CD8-positive, alpha-beta memory T cell (primary cell): ENCODE measurements around the gene RNF126. TPM values are rescaled to one million over a fixed set of nuclear protein-coding genes. Genes with fewer than 3 reads are reported as not detected.
A peak's percentile ranks its signal among the peaks of the same experiment; 100 is the strongest.

Experiments
- CTCF ChIA-PET: fragments of 350-600 bp; sonication (Branson Sonifier 250); formaldehyde crosslinking; loops from one replicate; lab custom pipeline; 2021; ENCODE audit warnings: antibody characterized with exemption; lab: Charles Lee
- POLR2A ChIA-PET: fragments of 350-600 bp; sonication (Branson Sonifier 250); formaldehyde crosslinking; loops from one replicate; lab custom pipeline; 2021; ENCODE audit warnings: antibody characterized with exemption; lab: Charles Lee
- DNase-seq, 5 donors: peaks; one replicate each; pipeline versions ENCODE4 v3.0.0 to v3.0.0-alpha.2; 2020 to 2022; ENCODE audit warnings: mixed read lengths in 1 of 5
- H3K27ac ChIP-seq: one replicate; pipeline ENCODE4 v1.7.0; 2013; ENCODE audit warnings: low read depth, mild to moderate bottlenecking, low read length, moderate library complexity
- H3K27me3 ChIP-seq: 2 replicates; pipeline ENCODE4 v1.7.0; 2013; ENCODE audit warnings: low read length, mild to moderate bottlenecking; ENCODE audit not compliant: insufficient read depth, poor library complexity, severe bottlenecking
- H3K36me3 ChIP-seq: 2 replicates; pipeline ENCODE4 v1.7.0; 2013; ENCODE audit warnings: mild to moderate bottlenecking, low read length, moderate library complexity; ENCODE audit not compliant: insufficient read depth
- H3K4me1 ChIP-seq: 2 replicates; pipeline ENCODE4 v1.7.0; 2013; ENCODE audit warnings: mild to moderate bottlenecking, low read length, moderate library complexity; ENCODE audit not compliant: insufficient read depth
- H3K4me3 ChIP-seq: 2 replicates; pipeline ENCODE4 v1.7.0; 2013; ENCODE audit warnings: mild to moderate bottlenecking, low read length
- H3K9me3 ChIP-seq: 2 replicates; pipeline ENCODE4 v1.7.0; 2013; ENCODE audit warnings: mild to moderate bottlenecking, low read length
- H3K27ac Mint-ChIP-seq, 8 donors: one replicate each; pipeline ENCODE4 v1.8.0; 2020 to 2021; ENCODE audit warnings: mixed read lengths in 8 of 8, mild to moderate bottlenecking in 6 of 8, inconsistent platforms in 3 of 8, moderate library complexity in 3 of 8
- H3K27me3 Mint-ChIP-seq, 2 donors: one replicate each; pipeline ENCODE4 v1.8.0; 2020 to 2021; ENCODE audit warnings: mixed read lengths in 2 of 2, mild to moderate bottlenecking in 1 of 2, moderate library complexity in 1 of 2
- H3K36me3 Mint-ChIP-seq, 3 donors: one replicate each; pipeline ENCODE4 v1.8.0; 2020 to 2021; ENCODE audit warnings: mixed read lengths in 3 of 3, inconsistent platforms in 1 of 3, mild to moderate bottlenecking in 1 of 3
- H3K4me1 Mint-ChIP-seq, 3 donors: one replicate each; pipeline ENCODE4 v1.8.0; 2020 to 2021; ENCODE audit warnings: mixed read lengths in 3 of 3, inconsistent platforms in 1 of 3, mild to moderate bottlenecking in 1 of 3
- H3K4me3 Mint-ChIP-seq, 7 donors: one replicate each; pipeline ENCODE4 v1.8.0; 2020 to 2021; ENCODE audit warnings: mixed read lengths in 7 of 7, mild to moderate bottlenecking in 6 of 7, moderate library complexity in 4 of 7, inconsistent platforms in 2 of 7
- H3K9me3 Mint-ChIP-seq, 5 donors: one replicate each; pipeline ENCODE4 v1.8.0; 2020 to 2022; ENCODE audit warnings: mixed read lengths in 5 of 5, mild to moderate bottlenecking in 3 of 5, moderate library complexity in 2 of 5, inconsistent platforms in 1 of 5
- polyA plus RNA-seq: library from polyadenylated mRNA; unstranded; fragments of 300-500 nt; fragmentation: Illumina TruSeq; gene quantifications from one replicate; pipeline ENCODE4 v1.2.3, GENCODE V29; 2021
- total RNA-seq, 2 experiments: library from RNA; stranded (reverse); gene quantifications; one replicate each; pipeline ENCODE4 v1.2.3, GENCODE V29; 2021

The RNF126 gene
- total and polyA plus RNA-seq, 3 experiments from 2014 or later = 89.6 to 100.0 (median 95.5) TPM

- H3K36me3 ChIP-seq = no peaks in the 10 kb centered on the region
- H3K27me3 ChIP-seq = no peaks in the 10 kb centered on the region
- Mint-ChIP-seq H3K27ac (peak overlapping the region in 7 of 8 donors; percentile 71 to 98 (median 94)), H3K9me3 (no peaks in the 10 kb centered on the region), H3K4me3 (peak overlapping the region; percentile 76 to 95 (median 90)), H3K36me3 (peaks cover 0 to 6% (median 2%) of the 10 kb centered on the region in 3 donors), H3K4me1 (peaks cover 13 to 26% (median 23%) of the 10 kb centered on the region in 3 donors), H3K27me3 (no peaks in the 10 kb centered on the region)
- H3K27ac ChIP-seq = peak overlapping the region; percentile 73
- POLR2A ChIA-PET = no interaction called here
- CTCF ChIA-PET = no interaction called here
- DNase-seq = peak in 4 of 5 donors; percentile 27 to 70 (median 42)
- H3K4me3 ChIP-seq = peak overlapping the region; percentile 83
- H3K9me3 ChIP-seq = no peaks in the 10 kb centered on the region
- peaks cover 18% of the 10 kb centered on the region for H3K4me1 ChIP-seq
Measured at GRCh38 chr19:611481-611868, 51.5 kb downstream of the RNF126 start.

- peaks cover 0 to 6% (median 2%) of the 10 kb centered on the region in 3 donors for H3K36me3 Mint-ChIP-seq
- ChIA-PET POLR2A (no interaction called here), CTCF (interaction anchor here (0.7 kb wide), 1 partner anchor 16 kb away, joined by 4 read pairs; no protein-coding TSS in a partner anchor)
- DNase-seq = peak; percentile 46 to 75 (median 56)
- Histone ChIP-seq H3K36me3 (no peaks in the 10 kb centered on the region), H3K27me3 (no peaks in the 10 kb centered on the region), H3K4me3 (peak overlapping the region; percentile 83), H3K4me1 (peaks cover 18% of the 10 kb centered on the region), H3K9me3 (no peaks in the 10 kb centered on the region), H3K27ac (peak overlapping the region; percentile 73)
- peaks cover 13 to 26% (median 23%) of the 10 kb centered on the region in 3 donors for H3K4me1 Mint-ChIP-seq
- no peaks in the 10 kb centered on the region for H3K27me3 Mint-ChIP-seq
- H3K4me3 Mint-ChIP-seq = peak overlapping the region; percentile 76 to 95 (median 90)
- no peaks in the 10 kb centered on the region for H3K9me3 Mint-ChIP-seq
- H3K27ac Mint-ChIP-seq = peak overlapping the region; percentile 71 to 98 (median 93)
Measured at GRCh38 chr19:610801-611480, 52.1 kb downstream of the RNF126 start.

- POLR2A ChIA-PET = interaction anchor here (0.6 kb wide), 1 partner anchor 22 kb away, joined by 3 read pairs; no protein-coding TSS in a partner anchor
- peak in 4 of 5 donors; percentile 20 to 53 (median 26) for DNase-seq
- CTCF ChIA-PET = interaction anchor here (0.7 kb wide), 1 partner anchor 17 kb away, joined by 4 read pairs; no protein-coding TSS in a partner anchor
- H3K9me3 Mint-ChIP-seq = no peaks in the 10 kb centered on the region
- H3K4me1 Mint-ChIP-seq = peaks cover 10 to 21% (median 20%) of the 10 kb centered on the region in 3 donors
- H3K27me3 ChIP-seq = no peaks in the 10 kb centered on the region
- no peaks in the 10 kb centered on the region for H3K9me3 ChIP-seq
- H3K4me3 Mint-ChIP-seq = peak overlapping the region; percentile 87 to 95 (median 90)
- no peaks in the 10 kb centered on the region for H3K27me3 Mint-ChIP-seq
- H3K36me3 Mint-ChIP-seq = peaks cover 0 to 4% (median 0%) of the 10 kb centered on the region in 3 donors
- peak overlapping the region; percentile 83 for H3K4me3 ChIP-seq
- H3K36me3 ChIP-seq = no peaks in the 10 kb centered on the region
- H3K27ac ChIP-seq = peak overlapping the region; percentile 73
- peaks cover 18% of the 10 kb centered on the region for H3K4me1 ChIP-seq
- H3K27ac Mint-ChIP-seq = peak overlapping the region; percentile 22 to 97 (median 85)
Measured at GRCh38 chr19:610071-610800, 52.8 kb downstream of the RNF126 start.

GRCh38 chr19:609004-609346 is 54.0 kb downstream of the RNF126 start:
- ChIA-PET CTCF (interaction anchor here (0.7 kb wide), 1 partner anchor 22 kb away, joined by 3 read pairs; no protein-coding TSS in a partner anchor), POLR2A (no interaction called here)
- no peak for DNase-seq
- Histone ChIP-seq H3K4me3 (no peak overlapping the region), H3K4me1 (peaks cover 18% of the 10 kb centered on the region), H3K27ac (no peak overlapping the region), H3K27me3 (no peaks in the 10 kb centered on the region), H3K36me3 (no peaks in the 10 kb centered on the region), H3K9me3 (no peaks in the 10 kb centered on the region)
- H3K4me1 Mint-ChIP-seq = peaks cover 10 to 21% (median 20%) of the 10 kb centered on the region in 3 donors
- H3K36me3 Mint-ChIP-seq = peaks cover 0 to 1% (median 0%) of the 10 kb centered on the region in 3 donors
- H3K4me3 Mint-ChIP-seq = no peak overlapping the region
- H3K9me3 Mint-ChIP-seq = no peaks in the 10 kb centered on the region
- H3K27me3 Mint-ChIP-seq = no peaks in the 10 kb centered on the region
- no peak overlapping the region for H3K27ac Mint-ChIP-seq

GRCh38 chr19:608155-609003 is 54.6 kb downstream of the RNF126 start:
- H3K9me3 Mint-ChIP-seq = no peaks in the 10 kb centered on the region
- H3K27me3 Mint-ChIP-seq = no peaks in the 10 kb centered on the region
- H3K27ac Mint-ChIP-seq = peak overlapping the region in 2 of 8 donors; percentile 15 to 57
- H3K36me3 Mint-ChIP-seq = peaks cover 0 to 1% (median 0%) of the 10 kb centered on the region in 3 donors
- no peaks in the 10 kb centered on the region for H3K9me3 ChIP-seq
- peak overlapping the region in 3 of 7 donors; percentile 32 to 67 (median 45) for H3K4me3 Mint-ChIP-seq
- CTCF ChIA-PET = interaction anchor here (0.7 to 1.4 kb wide), 2 partner anchors 21 to 97 kb away, joined by 3 read pairs; no protein-coding TSS in a partner anchor
- no peak for DNase-seq
- H3K36me3 ChIP-seq = no peaks in the 10 kb centered on the region
- H3K4me1 ChIP-seq = peaks cover 18% of the 10 kb centered on the region
- H3K27ac ChIP-seq = no peak overlapping the region
- H3K4me3 ChIP-seq = no peak overlapping the region
- no peaks in the 10 kb centered on the region for H3K27me3 ChIP-seq
- peaks cover 10 to 21% (median 20%) of the 10 kb centered on the region in 3 donors for H3K4me1 Mint-ChIP-seq
- POLR2A ChIA-PET = no interaction called here

GRCh38 chr19:607301-608154 is 55.5 kb downstream of the RNF126 start:
- H3K27ac ChIP-seq = no peak overlapping the region
- peaks cover 18% of the 10 kb centered on the region for H3K4me1 ChIP-seq
- H3K4me3 ChIP-seq = no peak overlapping the region
- no peaks in the 10 kb centered on the region for H3K27me3 ChIP-seq
- ChIA-PET POLR2A (no interaction called here), CTCF (interaction anchor here (1.4 kb wide), 1 partner anchor 96 kb away, joined by 3 read pairs; no protein-coding TSS in a partner anchor)
- no peak for DNase-seq
- Mint-ChIP-seq H3K27me3 (no peaks in the 10 kb centered on the region), H3K36me3 (peaks cover 0 to 1% (median 0%) of the 10 kb centered on the region in 3 donors), H3K4me3 (no peak overlapping the region), H3K27ac (peak overlapping the region in 1 of 8 donors; percentile 91), H3K4me1 (peaks cover 10 to 21% (median 20%) of the 10 kb centered on the region in 3 donors), H3K9me3 (peaks cover 0 to under 1% (median 0%) of the 10 kb centered on the region in 5 donors)
- H3K9me3 ChIP-seq = no peaks in the 10 kb centered on the region
- H3K36me3 ChIP-seq = no peaks in the 10 kb centered on the region
